ENCODE measurements around the gene CST9L. TPM values are rescaled to one million over a fixed set of nuclear protein-coding genes. Genes with fewer than 3 reads are reported as not detected.

The CST9L gene
- total and polyA plus RNA-seq, 2 of the 13 experiments (the other 11 are each of a cell fraction or from before 2014, with no cell fraction given): 0.15 TPM; not detected in 1

- TF ChIP-seq USF2 (IDR thresholded peaks at IDR 0.05; ENCODE audit: low read depth, low read length): 0 out of 2 replicates have a peak, but pooled peaks have one; percentile 6
- no peak for TF ChIP-seq USF2 (CRISPR knock-in tag; IDR thresholded peaks at IDR 0.05; ENCODE audit: borderline replicate concordance)
- no peak for TF ChIP-seq SMAD9 (CRISPR knock-in tag; IDR thresholded peaks at IDR 0.05)
- TF ChIP-seq HMGXB4 (CRISPR knock-in tag; IDR thresholded peaks at IDR 0.05; ENCODE audit: borderline replicate concordance in 1 of 2, low read depth in 1 of 2): peak in 1 of 2 experiments; percentile 63; a peak in 2 of 4 replicates
- TF ChIP-seq ZNF691 (CRISPR knock-in tag; IDR thresholded peaks at IDR 0.05; ENCODE audit: borderline replicate concordance, low read depth): 0 out of 2 replicates have a peak, but pooled peaks have one; percentile 62
- TF ChIP-seq EP300 (IDR thresholded peaks at IDR 0.05; ENCODE audit: low read depth in 2 of 2, low read length in 2 of 2): peak in 1 of 2 experiments; percentile 49; a peak in 1 of 4 replicates
- no peak for TF ChIP-seq EP300 (CRISPR knock-in tag; IDR thresholded peaks at IDR 0.05; ENCODE audit: borderline replicate concordance)
- TF ChIP-seq FOXC1 (CRISPR knock-in tag; IDR thresholded peaks at IDR 0.05; ENCODE audit: borderline replicate concordance): no peak
- no peak for TF ChIP-seq ZBTB8A (CRISPR knock-in tag; IDR thresholded peaks at IDR 0.05; ENCODE audit: borderline replicate concordance, low read depth)
- TF ChIP-seq ZBTB34 (CRISPR knock-in tag; IDR thresholded peaks at IDR 0.05): no peak
- TF ChIP-seq ZNF10 (CRISPR knock-in tag; IDR thresholded peaks at IDR 0.05; ENCODE audit: borderline replicate concordance, low read depth): no peak
- peak; percentile 81 for TF ChIP-seq KDM2A (CRISPR knock-in tag; IDR thresholded peaks at IDR 0.05; ENCODE audit: borderline replicate concordance, low read depth)
- peak in 1 of 2 experiments; percentile 70; a peak in 1 of 4 replicates for TF ChIP-seq KLF16 (CRISPR knock-in tag; IDR thresholded peaks at IDR 0.05)
- TF ChIP-seq RARG (CRISPR knock-in tag; IDR thresholded peaks at IDR 0.05; ENCODE audit: low read depth): no peak
- TF ChIP-seq SAP130 (CRISPR knock-in tag; IDR thresholded peaks at IDR 0.05; ENCODE audit: low read depth): 0 out of 2 replicates have a peak, but pooled peaks have one; percentile 16
- no peak for TF ChIP-seq ZNF740 (CRISPR knock-in tag; IDR thresholded peaks at IDR 0.05)
- no peak for TF ChIP-seq ZNF800 (CRISPR knock-in tag; IDR thresholded peaks at IDR 0.05)
- no peak for TF ChIP-seq MAFF (IDR thresholded peaks at IDR 0.05; ENCODE audit: low read depth, low read length)
- no peak for TF ChIP-seq IRF9 (CRISPR knock-in tag; IDR thresholded peaks at IDR 0.05; ENCODE audit: borderline replicate concordance)
These were observed 38.4 kb upstream of the CST9L start (continued) for GRCh38 chr20:23606652-23607049.
